HFFc6 (cell line): Measurements from ENCODE around the gene GPRIN3. TPM values are rescaled to one million over a fixed set of nuclear protein-coding genes. Genes with fewer than 3 reads are reported as not detected.
A peak's percentile ranks its signal among the peaks of the same experiment; 100 is the strongest.

Source experiments
- DNase-seq: peaks from one replicate; pipeline ENCODE4 v3.0.0-alpha.2; 2018
- H3K27ac Mint-ChIP-seq: 2 replicates; pipeline ENCODE4 v1.8.0; 2020; ENCODE audit warnings: mild to moderate bottlenecking, mixed read lengths
- H3K27me3 Mint-ChIP-seq: 2 replicates; pipeline ENCODE4 v1.8.0; 2021; ENCODE audit warnings: mild to moderate bottlenecking, moderate library complexity, mixed read lengths; ENCODE audit not compliant: insufficient read depth
- H3K36me3 Mint-ChIP-seq: 2 replicates; pipeline ENCODE4 v1.8.0; 2021; ENCODE audit warnings: low read depth, mixed read lengths
- H3K4me1 Mint-ChIP-seq: 2 replicates; pipeline ENCODE4 v1.8.0; 2020; ENCODE audit warnings: low read depth, mixed read lengths
- H3K4me3 Mint-ChIP-seq: 2 replicates; pipeline ENCODE4 v1.8.0; 2020; ENCODE audit warnings: mild to moderate bottlenecking, moderate library complexity, mixed read lengths
- H3K9me3 Mint-ChIP-seq: 2 replicates; pipeline ENCODE4 v1.8.0; 2020; ENCODE audit warnings: mild to moderate bottlenecking, mixed read lengths
- CTCF ChIP-seq: fragments of 200-600 bp; sonication (generic); IDR thresholded peaks from 2 replicates; pipeline ENCODE4 v1.5.0; 2021; ENCODE audit warnings: antibody characterized with exemption, mild to moderate bottlenecking
- total RNA-seq, 6 experiments: library from RNA; stranded (reverse); fragmentation: NEBNext Ultra II Directional; extraction: Animal tissue kit (Norgen Biotek cat#: 25700); gene quantifications; 2 replicates in 1 of 6; 3 replicates in 5 of 6; pipeline ENCODE4 v1.2.3, GENCODE V29; 2021

Gene GPRIN3
- total RNA-seq, 6 experiments from 2014 or later = under 0.01 to 0.28 (median 0.04) TPM

DNA sequence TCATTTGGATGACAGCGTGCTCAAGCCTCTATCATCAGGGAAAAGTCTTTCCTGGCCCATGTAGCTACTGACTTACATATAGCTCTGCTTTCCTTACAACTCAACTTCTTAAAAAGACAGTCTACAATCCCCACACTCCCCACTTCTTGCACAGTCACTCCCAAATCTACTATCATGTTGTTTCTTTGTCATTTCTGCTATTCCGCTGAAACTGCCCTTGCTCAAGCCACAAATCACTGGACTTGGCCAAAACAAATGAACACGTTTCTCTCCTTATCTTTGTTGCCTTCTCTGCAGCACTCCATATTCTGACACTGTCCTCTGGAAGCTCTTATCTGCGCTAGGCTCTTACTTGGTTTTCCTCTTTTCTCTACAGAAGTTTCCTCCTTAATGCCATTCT, 28.2 kb downstream of the GPRIN3 start:
- H3K4me1 Mint-ChIP-seq = peaks cover 12% of the 10 kb centered on the region
- no peak for TF ChIP-seq CTCF
- no peak overlapping the region for H3K27ac Mint-ChIP-seq
- no peak for DNase-seq
- H3K9me3 Mint-ChIP-seq = no peaks in the 10 kb centered on the region
- H3K27me3 Mint-ChIP-seq = no peaks in the 10 kb centered on the region; the same call in none of the 2 replicates
- no peak overlapping the region for H3K4me3 Mint-ChIP-seq
- H3K36me3 Mint-ChIP-seq = no peaks in the 10 kb centered on the region

DNA sequence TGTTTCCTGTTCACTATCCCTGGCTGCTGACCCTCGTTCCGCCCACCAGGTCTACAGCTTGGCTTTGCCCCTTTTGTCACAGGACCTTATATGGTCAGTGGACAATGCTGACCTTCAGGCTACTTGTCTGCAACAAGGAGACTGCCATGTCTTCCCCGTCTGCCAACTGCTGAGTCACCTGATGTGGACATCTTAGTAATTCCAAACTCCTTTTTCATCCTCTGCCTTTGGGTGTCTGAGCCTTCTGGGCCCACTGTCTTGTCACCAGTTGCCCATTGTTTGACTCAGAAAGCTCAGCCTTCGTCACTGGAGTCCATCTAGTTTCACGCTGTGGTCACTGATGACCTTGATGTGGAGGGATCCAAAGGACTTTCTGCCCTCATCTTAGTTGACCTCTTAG, 30.2 kb downstream of the GPRIN3 start:
- H3K36me3 Mint-ChIP-seq = no peaks in the 10 kb centered on the region
- no peaks in the 10 kb centered on the region for H3K9me3 Mint-ChIP-seq
- no peaks in the 10 kb centered on the region; the same call in none of the 2 replicates for H3K27me3 Mint-ChIP-seq
- no peak for TF ChIP-seq CTCF
- DNase-seq = peak; percentile 32
- H3K4me3 Mint-ChIP-seq = no peak overlapping the region
- H3K4me1 Mint-ChIP-seq = peaks cover 7% of the 10 kb centered on the region; the same call in 1 of the 2 replicates
- H3K27ac Mint-ChIP-seq = no peak overlapping the region

DNA sequence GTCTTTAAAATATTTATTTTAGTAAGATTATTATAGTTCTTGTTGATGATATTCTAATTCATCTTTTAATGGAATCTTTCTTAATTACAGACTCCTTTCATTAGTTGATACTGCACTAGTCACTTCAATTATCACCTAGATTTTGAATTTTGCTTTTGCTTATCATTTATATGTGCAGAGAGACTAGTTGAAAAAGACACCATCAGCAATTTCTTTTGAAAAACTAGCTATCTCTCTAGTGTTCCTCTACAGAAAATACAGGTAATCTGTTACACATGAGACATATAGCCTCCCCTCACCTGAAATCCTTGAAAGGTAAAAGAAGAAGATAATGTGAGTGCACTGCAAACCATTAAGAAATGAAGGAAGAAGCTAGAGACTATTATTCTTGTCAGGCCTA, 31.3 kb downstream of the GPRIN3 start:
- H3K4me3 Mint-ChIP-seq = no peak overlapping the region
- H3K9me3 Mint-ChIP-seq = no peaks in the 10 kb centered on the region
- no peaks in the 10 kb centered on the region for H3K36me3 Mint-ChIP-seq
- H3K27me3 Mint-ChIP-seq = no peaks in the 10 kb centered on the region; the same call in none of the 2 replicates
- peaks cover 7% of the 10 kb centered on the region; the same call in 1 of the 2 replicates for H3K4me1 Mint-ChIP-seq
- DNase-seq = no peak
- H3K27ac Mint-ChIP-seq = no peak overlapping the region
- no peak for TF ChIP-seq CTCF

DNA sequence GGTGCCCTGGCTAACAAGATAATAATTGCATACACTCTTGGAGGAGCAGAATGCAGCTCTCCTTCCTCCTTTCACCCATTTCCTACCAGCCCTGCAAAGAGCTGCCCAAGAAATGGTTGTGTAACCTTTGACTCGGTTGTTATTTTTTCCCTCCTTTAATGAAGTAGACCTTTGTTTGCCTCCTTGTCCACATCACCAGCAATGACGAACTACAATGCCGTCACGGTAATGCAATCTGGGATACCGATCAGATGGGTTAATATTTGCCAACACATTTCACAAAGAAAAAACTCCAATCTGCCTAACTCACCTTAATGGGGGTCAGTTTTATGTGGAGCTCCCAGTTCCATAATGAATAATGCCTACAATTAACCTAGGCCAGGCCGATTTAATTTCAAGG, 32.0 kb downstream of the GPRIN3 start:
- no peaks in the 10 kb centered on the region for H3K9me3 Mint-ChIP-seq
- no peak for DNase-seq
- peaks cover 7% of the 10 kb centered on the region; the same call in 1 of the 2 replicates for H3K4me1 Mint-ChIP-seq
- no peaks in the 10 kb centered on the region; the same call in none of the 2 replicates for H3K27me3 Mint-ChIP-seq
- H3K27ac Mint-ChIP-seq = no peak overlapping the region
- no peaks in the 10 kb centered on the region for H3K36me3 Mint-ChIP-seq
- TF ChIP-seq CTCF = no peak
- no peak overlapping the region for H3K4me3 Mint-ChIP-seq

DNA sequence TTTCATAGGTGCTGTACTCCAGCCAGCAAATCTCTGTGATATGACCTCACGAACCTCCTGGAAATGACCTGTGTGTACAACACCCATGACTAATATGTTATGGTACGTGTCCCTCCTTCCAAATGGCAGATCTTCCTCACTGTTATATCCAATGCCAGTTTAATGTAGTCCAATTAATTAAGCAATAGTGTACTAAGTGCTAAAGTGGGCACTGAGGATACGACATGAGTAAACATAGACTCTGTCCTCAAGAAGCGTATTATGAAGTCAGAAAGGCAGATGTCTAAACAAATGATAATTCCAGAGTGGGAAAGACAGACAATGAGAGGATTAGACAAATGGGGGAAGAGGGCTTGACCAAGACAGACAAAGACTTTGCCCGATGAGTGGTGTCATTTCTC, 33.9 kb downstream of the GPRIN3 start:
- Mint-ChIP-seq H3K4me1 (peaks cover 7% of the 10 kb centered on the region; the same call in 1 of the 2 replicates), H3K36me3 (no peaks in the 10 kb centered on the region), H3K27ac (no peak overlapping the region), H3K9me3 (no peaks in the 10 kb centered on the region), H3K27me3 (no peaks in the 10 kb centered on the region; the same call in none of the 2 replicates), H3K4me3 (no peak overlapping the region)
- no peak for DNase-seq
- no peak for TF ChIP-seq CTCF

- TF ChIP-seq CTCF = no peak
- H3K4me3 Mint-ChIP-seq = no peak overlapping the region
- no peaks in the 10 kb centered on the region; the same call in none of the 2 replicates for H3K27me3 Mint-ChIP-seq
- no peaks in the 10 kb centered on the region for H3K4me1 Mint-ChIP-seq
- H3K27ac Mint-ChIP-seq = no peak overlapping the region
- H3K36me3 Mint-ChIP-seq = no peaks in the 10 kb centered on the region
- no peaks in the 10 kb centered on the region for H3K9me3 Mint-ChIP-seq
- no peak for DNase-seq
Observed at GRCh38 chr4:89270792-89271191, 36.8 kb downstream of the GPRIN3 start.
